CD14-positive monocyte (primary cell): ENCODE results near the gene PRM3. TPM values are rescaled to one million over a fixed set of nuclear protein-coding genes. Genes with fewer than 3 reads are reported as not detected.

ENCODE experiments used
- DNase-seq, 3 donors: peaks; one replicate each; pipeline ENCODE4 v3.0.0-alpha.2; 2011 to 2022
- H2AFZ ChIP-seq: 2 replicates; pipeline ENCODE4 v1.6.0; 2012; ENCODE audit warnings: mild to moderate bottlenecking, low read depth, low read length, inconsistent platforms; ENCODE audit not compliant: insufficient read depth, poor library complexity, severe bottlenecking
- H3K27ac ChIP-seq, 2 donors: 1 replicate in 1 of 2; 2 replicates in 1 of 2; pipeline ENCODE4 v1.5.1; 2012 to 2013; ENCODE audit warnings: low read length in 2 of 2, control low read depth in 1 of 2, inconsistent platforms in 1 of 2, low read depth in 1 of 2, mild to moderate bottlenecking in 1 of 2
- H3K27me3 ChIP-seq, 2 donors: one replicate each; pipeline versions ENCODE4 v1.6.0 to v1.6.1; 2011 to 2013; ENCODE audit warnings: low read length in 2 of 2; ENCODE audit not compliant: control insufficient read depth in 2 of 2, insufficient read depth in 2 of 2
- H3K36me3 ChIP-seq, 2 donors: replicated peaks in 1 of 2; 1 replicate in 1 of 2; 2 replicates in 1 of 2; pipeline versions ENCODE4 v1.5.1 to v1.6.1; 2012 to 2013; ENCODE audit warnings: low read length in 2 of 2, control low read depth in 1 of 2, inconsistent platforms in 1 of 2, mild to moderate bottlenecking in 1 of 2; ENCODE audit not compliant: insufficient read depth in 2 of 2, control insufficient read depth in 1 of 2
- H3K4me1 ChIP-seq, 2 donors: 1 replicate in 1 of 2; 2 replicates in 1 of 2; pipeline versions ENCODE4 v1.5.1 to v1.6.1; 2012 to 2013; ENCODE audit warnings: low read length in 2 of 2, control low read depth in 1 of 2, inconsistent platforms in 1 of 2, mild to moderate bottlenecking in 1 of 2, moderate library complexity in 1 of 2; ENCODE audit not compliant: insufficient read depth in 2 of 2, control insufficient read depth in 1 of 2
- H3K4me2 ChIP-seq: replicated peaks from 2 replicates; pipeline ENCODE3; 2012; ENCODE audit warnings: low read length, moderate library complexity, mild to moderate bottlenecking; ENCODE audit not compliant: poor library complexity, severe bottlenecking; ENCODE audit errors: extremely low read depth
- H3K4me3 ChIP-seq, 3 experiments: fragments of 200-600 bp in 1 of 3; sonication (generic) in 1 of 3; replicated peaks in 1 of 3; 1 replicate in 2 of 3; 2 replicates in 1 of 3; pipeline ENCODE4 v1.5.1; 2011 to 2013; ENCODE audit warnings: low read length in 3 of 3, mild to moderate bottlenecking in 3 of 3, control low read depth in 2 of 3, low read depth in 2 of 3, inconsistent platforms in 1 of 3, moderate library complexity in 1 of 3
- H3K79me2 ChIP-seq: 2 replicates; pipeline ENCODE4 v1.6.0; 2012; ENCODE audit warnings: mild to moderate bottlenecking, control low read depth, inconsistent platforms, low read length, moderate library complexity; ENCODE audit not compliant: insufficient read depth
- H3K9ac ChIP-seq: 2 replicates; pipeline ENCODE4 v1.6.0; 2017; ENCODE audit warnings: low read length, mild to moderate bottlenecking; ENCODE audit not compliant: insufficient read depth, poor library complexity, severe bottlenecking
- H3K9me3 ChIP-seq, 2 donors: replicated peaks in 1 of 2; 1 replicate in 1 of 2; 2 replicates in 1 of 2; pipeline versions ENCODE4 v1.5.1 to v1.6.1; 2012 to 2013; ENCODE audit warnings: low read length in 2 of 2, control low read depth in 1 of 2; ENCODE audit not compliant: control insufficient read depth in 1 of 2, insufficient read depth in 1 of 2
- H4K20me1 ChIP-seq: 2 replicates; pipeline ENCODE4 v1.6.0; 2012; ENCODE audit warnings: mild to moderate bottlenecking, low read length, control low read depth, moderate library complexity; ENCODE audit not compliant: insufficient read depth
- H3K27ac Mint-ChIP-seq, 7 donors: one replicate each; pipeline ENCODE4 v1.8.0; 2020; ENCODE audit warnings: mild to moderate bottlenecking in 7 of 7, mixed read lengths in 7 of 7, moderate library complexity in 6 of 7, inconsistent platforms in 2 of 7
- H3K27me3 Mint-ChIP-seq, 3 donors: one replicate each; pipeline ENCODE4 v1.8.0; 2021 to 2022; ENCODE audit warnings: low read depth in 3 of 3, mild to moderate bottlenecking in 3 of 3, mixed read lengths in 3 of 3, moderate library complexity in 3 of 3, inconsistent platforms in 1 of 3
- H3K36me3 Mint-ChIP-seq, 2 donors: one replicate each; pipeline ENCODE4 v1.8.0; 2020; ENCODE audit warnings: mixed read lengths in 2 of 2, inconsistent platforms in 1 of 2, mild to moderate bottlenecking in 1 of 2
- H3K4me1 Mint-ChIP-seq: one replicate; pipeline ENCODE4 v1.8.0; 2020; ENCODE audit warnings: mild to moderate bottlenecking, mixed read lengths
- H3K4me3 Mint-ChIP-seq, 2 donors: one replicate each; pipeline ENCODE4 v1.8.0; 2020; ENCODE audit warnings: mild to moderate bottlenecking in 2 of 2, mixed read lengths in 2 of 2, moderate library complexity in 1 of 2
- H3K9me3 Mint-ChIP-seq, 7 donors: one replicate each; pipeline ENCODE4 v1.8.0; 2020 to 2022; ENCODE audit warnings: mixed read lengths in 7 of 7, mild to moderate bottlenecking in 6 of 7, moderate library complexity in 6 of 7, inconsistent platforms in 2 of 7
- WGBS: methylation state at CpG from one replicate; pipeline ENCODE4 v1.1.5; 2013; ENCODE audit warnings: missing lambda C conversion rate; ENCODE audit not compliant: insufficient coverage; 5-methylcytosine and 5-hydroxymethylcytosine counted together
- intact Hi-C, 2 donors: fragments of 100-400 bp; cut with micrococcal nuclease; formaldehyde crosslinking; loops; one replicate each; pipeline versions ENCODE4 v1.15.0 to v1.15.1; 2023
- polyA plus RNA-seq, 3 donors: library from polyadenylated mRNA; depleted of rRNA in 1 of 3; unstranded in 2 of 3; stranded (reverse) in 1 of 3; fragments of 300-500 nt in 2 of 3; fragments of >200 nt in 1 of 3; fragmentation: Illumina TruSeq in 2 of 3; gene quantifications; 1 replicate in 2 of 3; 2 replicates in 1 of 3; pipeline ENCODE4 v1.2.3, GENCODE V29; 2012 to 2021
- TF ChIP-seq, protein P1 (sequence below): fragments of 200-600 bp; IDR thresholded peaks from one replicate; pipeline ENCODE4 v1.8.0; 2022; ENCODE audit warnings: antibody characterized with exemption, mild to moderate bottlenecking

PRM3 gene
- polyA plus RNA-seq, 3 donors: not detected

DNA sequence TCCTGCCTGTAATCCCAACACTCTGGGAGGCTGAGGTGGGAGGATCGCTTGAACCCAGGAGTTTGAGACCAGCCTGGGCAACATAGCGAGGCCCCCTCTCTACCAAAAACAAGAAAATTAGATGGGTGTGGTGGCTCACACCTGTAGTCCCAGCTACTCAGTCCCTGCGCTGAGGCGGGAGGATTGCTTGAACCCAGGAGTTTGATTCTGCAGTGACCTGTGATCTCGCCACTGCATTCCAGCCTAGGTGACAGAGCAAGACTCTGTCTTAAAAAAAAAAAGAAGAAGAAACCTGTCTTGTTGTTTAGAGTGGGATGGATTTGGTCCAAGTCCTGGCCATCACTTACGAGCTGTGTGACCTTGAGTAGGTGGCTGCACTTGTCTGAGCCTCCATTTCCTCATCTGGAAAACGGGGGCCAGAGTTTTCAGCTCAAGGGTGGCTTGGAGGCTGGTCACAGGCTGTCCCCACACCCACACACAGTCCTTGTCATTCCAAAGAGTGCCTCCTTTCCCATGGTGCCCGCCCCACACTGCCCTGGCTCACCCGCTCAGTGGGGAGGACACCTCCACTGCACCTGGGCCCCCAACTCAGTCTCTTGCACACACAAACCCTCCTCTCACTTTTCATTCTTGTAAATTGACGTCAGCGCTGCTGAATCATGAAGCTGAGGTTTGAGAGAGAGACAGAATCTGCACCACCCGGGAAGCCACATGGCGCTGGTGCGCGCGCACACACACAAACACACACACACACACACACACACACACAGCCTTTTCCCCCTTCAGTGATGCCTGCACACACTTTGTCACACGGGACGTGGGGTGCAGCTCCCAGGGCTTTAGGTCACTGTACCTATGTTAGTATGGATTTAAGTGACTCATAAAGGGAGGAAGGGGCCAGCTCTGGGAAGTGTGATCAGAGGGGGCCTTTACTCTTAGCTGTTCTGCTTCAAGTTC lies 21.6 kb downstream of the PRM3 start:
- Histone ChIP-seq H3K36me3 (no peaks in the 10 kb centered on the region), H3K9ac (no peak overlapping the region), H3K79me2 (no peaks in the 10 kb centered on the region), H3K4me1 (peaks cover 12 to 23% of the 10 kb centered on the region in 2 donors), H3K27ac (no peak overlapping the region), H4K20me1 (peaks cover 3% of the 10 kb centered on the region), H3K27me3 (peaks cover 0 to 16% of the 10 kb centered on the region in 2 donors), H3K9me3 (no peaks in the 10 kb centered on the region), H2AFZ (no peak overlapping the region), H3K4me2 (no peak overlapping the region), H3K4me3 (no peak overlapping the region)
- TF ChIP-seq, protein P1, sequence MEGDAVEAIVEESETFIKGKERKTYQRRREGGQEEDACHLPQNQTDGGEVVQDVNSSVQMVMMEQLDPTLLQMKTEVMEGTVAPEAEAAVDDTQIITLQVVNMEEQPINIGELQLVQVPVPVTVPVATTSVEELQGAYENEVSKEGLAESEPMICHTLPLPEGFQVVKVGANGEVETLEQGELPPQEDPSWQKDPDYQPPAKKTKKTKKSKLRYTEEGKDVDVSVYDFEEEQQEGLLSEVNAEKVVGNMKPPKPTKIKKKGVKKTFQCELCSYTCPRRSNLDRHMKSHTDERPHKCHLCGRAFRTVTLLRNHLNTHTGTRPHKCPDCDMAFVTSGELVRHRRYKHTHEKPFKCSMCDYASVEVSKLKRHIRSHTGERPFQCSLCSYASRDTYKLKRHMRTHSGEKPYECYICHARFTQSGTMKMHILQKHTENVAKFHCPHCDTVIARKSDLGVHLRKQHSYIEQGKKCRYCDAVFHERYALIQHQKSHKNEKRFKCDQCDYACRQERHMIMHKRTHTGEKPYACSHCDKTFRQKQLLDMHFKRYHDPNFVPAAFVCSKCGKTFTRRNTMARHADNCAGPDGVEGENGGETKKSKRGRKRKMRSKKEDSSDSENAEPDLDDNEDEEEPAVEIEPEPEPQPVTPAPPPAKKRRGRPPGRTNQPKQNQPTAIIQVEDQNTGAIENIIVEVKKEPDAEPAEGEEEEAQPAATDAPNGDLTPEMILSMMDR: no peak
- peak in 1 of 3 donors; percentile 17 for DNase-seq
- 90% methylated on average over 7 of the region's 18 CpGs for WGBS
- Mint-ChIP-seq H3K27me3 (peaks cover 26 to 45% (median 35%) of the 10 kb centered on the region in 3 donors), H3K4me3 (peak overlapping the region in 1 of 2 donors; percentile 33), H3K36me3 (peaks cover 5% of the 10 kb centered on the region in 2 donors), H3K27ac (no peak overlapping the region), H3K9me3 (peaks cover 0 to 3% (median 0%) of the 10 kb centered on the region in 7 donors), H3K4me1 (peaks cover 15% of the 10 kb centered on the region)
- intact Hi-C loops: loop anchor here in 1 of 2 donors (10.0 kb wide), 1 partner anchor 47 kb away; no protein-coding TSS in a partner anchor

DNA sequence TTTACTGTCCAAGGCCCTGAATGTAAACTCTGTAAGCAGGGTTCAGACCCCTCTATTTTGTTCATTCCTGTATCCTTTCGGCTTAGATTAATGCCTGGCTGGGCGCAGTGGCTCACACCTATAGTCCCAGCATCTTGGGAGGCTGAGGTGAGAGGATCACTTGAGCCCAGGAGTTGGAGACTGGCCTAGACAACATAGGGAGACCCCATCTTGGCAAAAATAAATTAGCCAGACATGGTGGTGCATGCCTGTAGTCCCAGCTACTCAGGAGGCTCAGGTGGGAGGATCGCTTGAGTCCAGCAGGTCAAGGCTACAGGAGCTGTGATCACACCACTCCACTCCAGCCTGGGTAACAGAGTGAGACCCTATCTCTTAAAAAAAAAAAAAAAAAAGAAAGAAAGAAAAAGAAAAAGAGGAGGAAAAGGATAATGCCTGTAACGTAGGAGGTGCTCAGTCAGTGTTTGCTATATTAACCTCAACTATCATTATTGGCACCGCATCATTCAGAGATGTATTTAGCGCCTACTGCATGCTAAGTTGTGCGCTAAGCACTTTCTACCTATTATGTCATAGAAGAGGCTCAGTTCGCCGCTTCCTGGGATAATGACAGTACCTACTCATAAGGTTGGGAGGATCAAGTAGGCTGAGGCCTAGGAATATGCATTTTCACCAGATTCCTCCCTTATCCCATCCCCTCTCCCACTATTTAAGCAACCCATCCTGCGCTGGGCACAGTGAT lies 22.5 kb downstream of the PRM3 start:
- 100% methylated on average over 1 of the region's 10 CpGs for WGBS
- no peak overlapping the region for H3K27ac ChIP-seq
- peaks cover 26 to 45% (median 35%) of the 10 kb centered on the region in 3 donors for H3K27me3 Mint-ChIP-seq
- H3K27me3 ChIP-seq: peaks cover 0 to 16% of the 10 kb centered on the region in 2 donors
- H3K27ac Mint-ChIP-seq: no peak overlapping the region
- H3K4me1 Mint-ChIP-seq: peaks cover 12% of the 10 kb centered on the region
- peaks cover 0 to 1% (median 0%) of the 10 kb centered on the region in 7 donors for H3K9me3 Mint-ChIP-seq
- DNase-seq: no peak
- intact Hi-C loops: loop anchor here in 1 of 2 donors (10.0 kb wide), 1 partner anchor 46 kb away; no protein-coding TSS in a partner anchor
- H3K4me3 ChIP-seq: no peak overlapping the region
- no peaks in the 10 kb centered on the region for H3K36me3 ChIP-seq
- H3K36me3 Mint-ChIP-seq: peaks cover 5% of the 10 kb centered on the region in 2 donors
- no peak overlapping the region for H3K4me2 ChIP-seq
- no peak overlapping the region for H2AFZ ChIP-seq
- TF ChIP-seq, protein P1: no peak
- H3K4me3 Mint-ChIP-seq: no peak overlapping the region
- no peaks in the 10 kb centered on the region for H3K9me3 ChIP-seq
- H3K4me1 ChIP-seq: peaks cover 8 to 18% of the 10 kb centered on the region in 2 donors
- H3K9ac ChIP-seq: no peak overlapping the region
- no peaks in the 10 kb centered on the region for H3K79me2 ChIP-seq
- H4K20me1 ChIP-seq: peaks cover 3% of the 10 kb centered on the region
